Spleen (tissue), 7 donors: ENCODE results near the gene PRPS1L1.

Source experiments
- POLR2A ChIP-seq, 3 donors: fragments of 450-650 bp; IDR thresholded peaks; one replicate each; pipeline ENCODE4 v1.5.1; 2017; ENCODE audit warnings: antibody characterized with exemption in 3 of 3, mild to moderate bottlenecking in 1 of 3
- POLR2AphosphoS5 ChIP-seq, 3 donors: sonication (generic); formaldehyde crosslinking; IDR thresholded peaks; one replicate each; pipeline ENCODE4 v1.5.1; 2017; ENCODE audit warnings: antibody characterized with exemption in 3 of 3
- TF ChIP-seq, protein P1 (sequence below), 11 experiments: fragments of 200-600 bp in 7 of 11; fragments of 450-650 bp in 4 of 11; sonication (generic) in 4 of 11; IDR thresholded peaks in 8 of 11; conservative IDR thresholded peaks in 3 of 11; 1 replicate in 7 of 11; 2 replicates in 4 of 11; pipeline versions ENCODE4 v1.4.0 to v1.8.0; 2016 to 2021; ENCODE audit warnings: antibody characterized with exemption in 11 of 11, inconsistent platforms in 4 of 11, mild to moderate bottlenecking in 1 of 11
- donor health status: DM: no; HTN: no; CAD: no; lungs with moderate emphysema.
- donor health status: DM: no; HTN: no; CAD: no.
- donor health status: DM: no; HTN: no; CAD: no.

DNA sequence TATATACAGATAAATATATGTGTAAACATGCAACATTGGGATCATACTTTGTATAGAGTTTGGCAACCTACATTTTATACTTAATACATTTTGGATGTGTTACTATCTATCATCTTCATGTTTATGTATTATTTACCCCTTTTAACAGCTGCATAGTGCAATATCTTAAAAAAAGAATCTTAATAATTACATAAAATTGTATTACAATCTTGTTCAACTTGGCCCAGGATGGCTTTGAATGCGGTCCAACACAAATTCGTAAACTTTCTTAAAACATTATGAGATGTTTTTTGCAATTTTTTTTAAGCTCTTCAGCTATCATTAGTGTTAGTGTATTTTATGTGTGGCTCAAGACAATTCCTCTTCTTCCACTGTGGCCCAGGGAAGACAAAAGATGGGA lies 26.3 kb upstream of the PRPS1L1 start:
- TF ChIP-seq, protein P1, sequence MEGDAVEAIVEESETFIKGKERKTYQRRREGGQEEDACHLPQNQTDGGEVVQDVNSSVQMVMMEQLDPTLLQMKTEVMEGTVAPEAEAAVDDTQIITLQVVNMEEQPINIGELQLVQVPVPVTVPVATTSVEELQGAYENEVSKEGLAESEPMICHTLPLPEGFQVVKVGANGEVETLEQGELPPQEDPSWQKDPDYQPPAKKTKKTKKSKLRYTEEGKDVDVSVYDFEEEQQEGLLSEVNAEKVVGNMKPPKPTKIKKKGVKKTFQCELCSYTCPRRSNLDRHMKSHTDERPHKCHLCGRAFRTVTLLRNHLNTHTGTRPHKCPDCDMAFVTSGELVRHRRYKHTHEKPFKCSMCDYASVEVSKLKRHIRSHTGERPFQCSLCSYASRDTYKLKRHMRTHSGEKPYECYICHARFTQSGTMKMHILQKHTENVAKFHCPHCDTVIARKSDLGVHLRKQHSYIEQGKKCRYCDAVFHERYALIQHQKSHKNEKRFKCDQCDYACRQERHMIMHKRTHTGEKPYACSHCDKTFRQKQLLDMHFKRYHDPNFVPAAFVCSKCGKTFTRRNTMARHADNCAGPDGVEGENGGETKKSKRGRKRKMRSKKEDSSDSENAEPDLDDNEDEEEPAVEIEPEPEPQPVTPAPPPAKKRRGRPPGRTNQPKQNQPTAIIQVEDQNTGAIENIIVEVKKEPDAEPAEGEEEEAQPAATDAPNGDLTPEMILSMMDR (IDR thresholded peaks at IDR 0.05 in 8 of 11, conservative IDR thresholded peaks at IDR 0.05 in 3 of 11), result no peak
- TF ChIP-seq POLR2A (IDR thresholded peaks at IDR 0.05), result no peak
- no peak for TF ChIP-seq POLR2AphosphoS5 (IDR thresholded peaks at IDR 0.05)
